Ovary (tissue), 9 donors: ENCODE results near the gene IGHMBP2. TPM values are rescaled to one million over a fixed set of nuclear protein-coding genes. Genes with fewer than 3 reads are reported as not detected.

Source experiments
- DNase-seq, 5 donors: peaks; one replicate each; pipeline ENCODE4 v3.0.0-alpha.2; 2019 to 2020
- H3K27ac ChIP-seq, 2 donors: fragments of 200-600 bp; one replicate each; pipeline versions ENCODE4 v1.5.1 to v1.8.0; 2019 to 2022
- H3K27me3 ChIP-seq: fragments of 200-600 bp; one replicate; pipeline ENCODE4 v1.8.0; 2022
- H3K36me3 ChIP-seq: fragments of 200-600 bp; sonication (generic); one replicate; pipeline ENCODE4 v1.5.1; 2019
- H3K4me1 ChIP-seq: one replicate; pipeline ENCODE4 v1.8.1; 2013; ENCODE audit warnings: mild to moderate bottlenecking, moderate library complexity; ENCODE audit not compliant: insufficient read depth
- H3K4me3 ChIP-seq: fragments of 200-600 bp; sonication (generic); one replicate; pipeline ENCODE4 v1.5.1; 2017
- H3K9me3 ChIP-seq, 2 donors: fragments of 200-600 bp in 1 of 2; sonication (generic) in 1 of 2; one replicate each; pipeline versions ENCODE4 v1.5.1 to v1.8.1; 2013 to 2019; ENCODE audit warnings: mild to moderate bottlenecking in 1 of 2, moderate library complexity in 1 of 2
- EP300 ChIP-seq: sonication (generic); formaldehyde crosslinking; IDR thresholded peaks from one replicate; pipeline ENCODE4 v1.6.1; 2017; ENCODE audit warnings: antibody characterized with exemption
- POLR2A ChIP-seq: fragments of 450-650 bp; IDR thresholded peaks from one replicate; pipeline ENCODE4 v1.6.1; 2017; ENCODE audit warnings: antibody characterized with exemption, mild to moderate bottlenecking, moderate library complexity
- WGBS, 3 donors: extraction: QIAGEN DNeasy Blood & Tissue Kit in 1 of 3; methylation state at CpG; one replicate each; pipeline versions ENCODE4 v1.1.5 to v1.1.7; 2013 to 2017; 5-methylcytosine and 5-hydroxymethylcytosine counted together
- intact Hi-C, 4 donors: fragments of 100-400 bp; cut with DNase I; formaldehyde crosslinking; loops; one replicate each; pipeline versions ENCODE4 v1.11.0 to v1.15.1; 2022 to 2023
- polyA plus RNA-seq, 2 donors: library from polyadenylated mRNA; stranded (reverse); fragments of 200-250 nt in 1 of 2; fragments of 350-450 nt in 1 of 2; fragmentation: Illumina TruSeq in 1 of 2; extraction: RNeasy Lipid Tissue Mini Kit (QIAGEN cat#74804) in 1 of 2; gene quantifications; one replicate each; pipeline ENCODE4 v1.2.3, GENCODE V29; 2013 to 2014
- total RNA-seq, 7 donors: library from RNA; depleted of rRNA in 2 of 7; stranded (reverse); fragments of >200 nt in 2 of 7; fragmentation: NEBNext Ultra II Directional in 3 of 7; extraction: Animal tissue kit (Norgen Biotek cat#: 25700) in 3 of 7; gene quantifications; one replicate each; pipeline versions ENCODE4 v1.1.0 to v1.2.4, GENCODE V29; 2016 to 2023
- TF ChIP-seq, protein P1 (sequence below), 3 donors: fragments of 450-650 bp in 2 of 3; fragments of 200-600 bp in 1 of 3; IDR thresholded peaks; one replicate each; pipeline versions ENCODE4 v1.5.1 to v1.8.0; 2016 to 2022; ENCODE audit warnings: antibody characterized with exemption in 3 of 3, mild to moderate bottlenecking in 1 of 3
- donor health status: DM: no; HTN: no; CAD: no; lungs with moderate emphysema.
- donor health status: DM: no; HTN: no; CAD: no.
- donor health status: Bipolar disorder and iron deficiency.
- donor health status: DM: yes; HTN: yes; CAD: no.
- donor health status: DM: no; HTN: no; CAD: no.
- donor health status: DM: yes; HTN: yes; CAD: no.

IGHMBP2 gene
- total and polyA plus RNA-seq, 9 donors, result 8.3 to 18.9 (median 15.9) TPM

DNA sequence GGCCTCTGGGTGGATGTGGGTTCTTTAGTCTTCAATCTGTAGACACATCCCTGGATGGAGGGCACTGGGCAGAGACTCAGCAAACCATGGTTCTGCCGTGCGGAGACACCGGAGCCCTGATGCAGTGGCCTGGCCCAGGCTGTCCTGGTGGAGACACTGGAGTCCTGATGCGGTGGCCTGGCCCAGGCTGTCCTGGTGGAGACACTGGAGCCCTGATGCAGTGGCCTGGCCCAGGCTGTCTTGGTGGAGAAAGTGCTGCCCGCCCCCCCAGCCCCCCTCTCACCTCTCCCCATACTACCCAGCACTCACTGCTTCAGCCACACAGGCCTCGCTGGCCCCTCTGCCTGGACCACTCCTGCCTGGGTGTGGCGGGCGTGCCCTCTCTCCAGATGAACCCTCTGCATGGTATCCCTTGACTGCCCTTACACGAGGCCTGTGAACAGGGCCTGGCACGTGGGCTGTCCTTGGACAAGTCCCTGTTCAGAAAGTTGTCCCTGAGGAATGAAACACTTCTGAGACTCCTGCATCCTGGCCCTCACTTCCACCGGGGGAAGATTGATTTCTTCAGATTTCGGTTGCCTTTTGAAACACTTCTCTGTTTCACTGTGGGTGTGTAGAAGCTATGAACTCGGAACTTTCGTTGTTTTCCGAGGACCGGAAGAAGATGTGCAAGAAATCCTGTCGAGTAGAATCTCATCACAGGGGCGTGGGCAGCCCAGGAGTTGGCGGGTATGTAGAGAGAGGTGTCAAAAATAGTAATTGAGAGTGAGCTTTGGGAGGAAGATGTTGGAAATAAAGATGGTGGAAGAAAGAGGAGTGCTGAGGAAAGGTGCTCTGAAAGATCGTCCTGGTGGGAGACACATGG, 26.2 kb downstream of the IGHMBP2 start:
- H3K4me1 ChIP-seq, result no peaks in the 10 kb centered on the region
- H3K4me3 ChIP-seq, result no peak overlapping the region
- H3K27ac ChIP-seq, result no peak overlapping the region
- no peaks in the 10 kb centered on the region for H3K36me3 ChIP-seq
- TF ChIP-seq POLR2A, result no peak
- TF ChIP-seq EP300, result no peak
- TF ChIP-seq, protein P1, sequence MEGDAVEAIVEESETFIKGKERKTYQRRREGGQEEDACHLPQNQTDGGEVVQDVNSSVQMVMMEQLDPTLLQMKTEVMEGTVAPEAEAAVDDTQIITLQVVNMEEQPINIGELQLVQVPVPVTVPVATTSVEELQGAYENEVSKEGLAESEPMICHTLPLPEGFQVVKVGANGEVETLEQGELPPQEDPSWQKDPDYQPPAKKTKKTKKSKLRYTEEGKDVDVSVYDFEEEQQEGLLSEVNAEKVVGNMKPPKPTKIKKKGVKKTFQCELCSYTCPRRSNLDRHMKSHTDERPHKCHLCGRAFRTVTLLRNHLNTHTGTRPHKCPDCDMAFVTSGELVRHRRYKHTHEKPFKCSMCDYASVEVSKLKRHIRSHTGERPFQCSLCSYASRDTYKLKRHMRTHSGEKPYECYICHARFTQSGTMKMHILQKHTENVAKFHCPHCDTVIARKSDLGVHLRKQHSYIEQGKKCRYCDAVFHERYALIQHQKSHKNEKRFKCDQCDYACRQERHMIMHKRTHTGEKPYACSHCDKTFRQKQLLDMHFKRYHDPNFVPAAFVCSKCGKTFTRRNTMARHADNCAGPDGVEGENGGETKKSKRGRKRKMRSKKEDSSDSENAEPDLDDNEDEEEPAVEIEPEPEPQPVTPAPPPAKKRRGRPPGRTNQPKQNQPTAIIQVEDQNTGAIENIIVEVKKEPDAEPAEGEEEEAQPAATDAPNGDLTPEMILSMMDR (IDR thresholded peaks at IDR 0.05), result no peak
- H3K9me3 ChIP-seq, result no peaks in the 10 kb centered on the region
- no peak for DNase-seq
- intact Hi-C loops, result loop anchor here in 2 of 4 donors (10.0 kb wide), 2 partner anchors 125 to 695 kb away; no protein-coding TSS in a partner anchor
- WGBS, 3 donors, result 92 to 98% (median 95%) methylated on average over 20 of the region's 20 CpGs
- no peaks in the 10 kb centered on the region for H3K27me3 ChIP-seq

DNA sequence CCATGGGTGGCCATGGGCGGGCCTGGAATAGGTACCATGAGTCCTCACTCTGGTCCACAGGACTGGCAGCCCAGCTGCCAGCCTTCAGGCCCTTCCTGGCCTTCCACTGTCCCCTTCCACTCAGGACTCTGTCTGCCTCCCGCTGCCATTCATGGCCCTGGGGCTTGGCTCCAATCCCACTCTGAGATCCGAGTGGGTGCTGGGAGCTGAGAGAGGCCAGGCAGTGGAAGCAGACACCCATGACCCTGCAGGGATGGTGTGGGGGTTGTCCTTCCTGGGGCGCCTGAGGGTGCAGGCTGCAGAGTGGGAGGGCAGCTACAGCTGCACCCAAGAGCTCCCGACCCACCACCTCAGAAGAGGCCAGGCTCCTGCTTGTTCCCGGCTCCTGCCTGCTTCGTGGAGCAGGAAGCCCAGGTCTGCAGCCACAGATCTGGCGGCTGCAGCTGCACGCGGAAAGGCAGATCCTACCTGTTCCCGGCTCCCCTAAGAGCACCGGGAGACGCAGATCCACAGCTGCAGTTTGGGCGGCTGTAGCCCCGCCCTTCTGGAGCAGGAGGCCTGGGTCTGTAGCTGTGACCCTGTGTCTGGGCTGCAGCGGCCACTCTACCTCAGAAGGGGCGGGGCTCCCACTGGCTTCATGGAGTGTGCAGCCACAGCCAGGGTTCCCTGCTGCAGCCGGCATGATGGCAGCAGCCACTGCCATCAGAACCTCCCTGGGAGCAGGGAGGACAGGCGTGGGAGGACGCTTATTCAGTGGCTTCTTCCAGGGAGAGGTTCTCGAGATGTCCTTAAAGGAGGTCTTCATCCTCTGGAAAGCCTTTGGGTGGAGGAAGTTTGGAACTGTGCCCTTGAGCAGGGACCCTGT, 27.5 kb downstream of the IGHMBP2 start:
- Histone ChIP-seq H3K4me3 (no peak overlapping the region), H3K36me3 (no peaks in the 10 kb centered on the region), H3K9me3 (no peaks in the 10 kb centered on the region), H3K27me3 (no peaks in the 10 kb centered on the region), H3K27ac (no peak overlapping the region), H3K4me1 (no peaks in the 10 kb centered on the region)
- no peak for TF ChIP-seq EP300
- TF ChIP-seq POLR2A, result no peak
- TF ChIP-seq, protein P1 (IDR thresholded peaks at IDR 0.05), result no peak
- DNase-seq, result no peak
- intact Hi-C loops, result loop anchor here in 1 of 4 donors (10.0 kb wide), 1 partner anchor 694 kb away; no protein-coding TSS in a partner anchor
- 90 to 94% (median 92%) methylated on average over 19 to 21 of the region's 21 CpGs for WGBS, 3 donors

DNA sequence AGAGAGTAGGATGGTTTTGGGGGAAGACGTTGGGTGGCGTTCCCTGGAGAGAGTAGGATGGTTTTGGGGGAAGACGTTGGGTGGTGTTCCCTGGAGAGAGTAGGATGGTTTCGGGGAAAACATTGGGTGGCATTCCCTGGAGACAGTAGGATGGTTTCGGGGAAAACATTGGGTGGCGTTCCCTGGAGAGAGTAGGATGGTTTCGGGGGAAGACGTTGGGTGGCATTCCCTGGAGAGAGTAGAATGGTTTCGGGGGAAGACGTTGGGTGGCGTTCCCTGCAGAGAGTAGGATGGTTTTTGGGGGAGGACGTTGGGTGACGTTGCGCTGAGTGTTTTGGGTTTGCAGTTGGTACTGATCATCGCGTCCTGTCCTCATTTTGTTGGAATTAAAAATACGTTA, 28.2 kb downstream of the IGHMBP2 start:
- Histone ChIP-seq H3K36me3 (no peaks in the 10 kb centered on the region), H3K27me3 (no peaks in the 10 kb centered on the region), H3K9me3 (no peaks in the 10 kb centered on the region), H3K4me1 (no peaks in the 10 kb centered on the region), H3K27ac (no peak overlapping the region), H3K4me3 (no peak overlapping the region)
- no peak for TF ChIP-seq EP300
- TF ChIP-seq POLR2A, result no peak
- TF ChIP-seq, protein P1 (IDR thresholded peaks at IDR 0.05), result no peak
- 85 to 92% (median 90%) methylated on average over 17 of the region's 17 CpGs for WGBS, 3 donors
- intact Hi-C loops, result loop anchor here in 1 of 4 donors (10.0 kb wide), 1 partner anchor 693 kb away; no protein-coding TSS in a partner anchor
- DNase-seq, result no peak

DNA sequence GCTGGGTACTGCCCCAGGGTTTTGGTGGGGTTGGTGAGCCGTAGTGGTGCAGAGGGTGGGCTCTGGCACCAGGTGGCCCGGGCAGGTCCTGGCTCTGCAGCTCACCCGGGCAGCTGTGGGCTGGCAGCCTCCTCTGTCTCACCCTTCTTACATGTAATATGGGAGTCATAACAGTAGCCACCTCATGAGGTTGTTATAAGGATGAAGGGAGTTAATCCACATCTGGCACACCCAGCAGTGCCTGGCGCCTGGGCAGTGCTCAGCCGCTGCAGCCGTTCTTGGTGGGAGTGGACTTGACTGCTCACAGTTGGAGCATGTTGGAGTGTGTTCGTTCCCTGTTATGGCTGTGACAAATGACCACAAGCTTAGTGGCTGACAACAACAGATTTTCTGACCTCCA, 28.7 kb downstream of the IGHMBP2 start:
- Histone ChIP-seq H3K4me3 (no peak overlapping the region), H3K27ac (no peak overlapping the region), H3K27me3 (no peaks in the 10 kb centered on the region), H3K36me3 (no peaks in the 10 kb centered on the region), H3K4me1 (no peaks in the 10 kb centered on the region), H3K9me3 (no peaks in the 10 kb centered on the region)
- 89 to 95% (median 93%) methylated on average over 7 of the region's 7 CpGs for WGBS, 3 donors
- DNase-seq, result no peak
- TF ChIP-seq, protein P1 (IDR thresholded peaks at IDR 0.05), result no peak
- TF ChIP-seq POLR2A (no peak), EP300 (no peak)
- intact Hi-C loops, result loop anchor here in 1 of 4 donors (10.0 kb wide), 1 partner anchor 692 kb away; no protein-coding TSS in a partner anchor
